Fibroblast of villous mesenchyme (primary cell): ENCODE measurements around the gene PLCXD3. TPM values are rescaled to one million over a fixed set of nuclear protein-coding genes. Genes with fewer than 3 reads are reported as not detected.

Source experiments
- DNase-seq: peaks from one replicate; pipeline ENCODE4 v3.0.0-alpha.2; 2010; ENCODE audit warnings: low read depth
- H3K4me3 ChIP-seq: 2 replicates; pipeline ENCODE4 v1.5.1; 2011; ENCODE audit warnings: low read depth, mild to moderate bottlenecking, low read length
- total RNA-seq: library from RNA; depleted of rRNA; stranded (reverse); fragments of >200 nt; gene quantifications from 2 replicates; pipeline ENCODE4 v1.2.3, GENCODE V29; 2012
- TF ChIP-seq, protein P1 (sequence below): IDR thresholded peaks from 2 replicates; pipeline ENCODE4 v1.5.1; 2012; ENCODE audit warnings: low read depth, mild to moderate bottlenecking, low read length; ENCODE audit not compliant: insufficient read depth

PLCXD3 gene
- total RNA-seq, 1 donor, result 0.43 TPM

DNA sequence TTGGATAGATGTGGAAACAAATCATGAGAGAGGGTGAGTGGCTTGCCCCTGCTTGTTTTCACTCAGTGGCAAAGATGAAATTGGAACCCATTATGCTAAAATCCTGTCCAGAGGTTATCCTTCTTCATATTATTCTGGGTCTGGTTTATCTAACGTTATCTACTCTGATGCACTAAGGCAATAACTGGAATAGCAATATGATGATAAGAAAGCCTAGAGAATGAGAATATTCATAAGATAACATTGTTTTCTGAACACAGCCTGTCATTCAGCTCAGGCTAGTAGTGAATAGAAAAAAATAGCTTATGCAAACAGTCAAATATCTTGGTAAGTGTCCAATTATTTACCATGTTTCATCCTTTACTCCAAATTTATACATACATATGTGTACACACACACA is 165.1 kb downstream of the PLCXD3 start:
- TF ChIP-seq, protein P1, sequence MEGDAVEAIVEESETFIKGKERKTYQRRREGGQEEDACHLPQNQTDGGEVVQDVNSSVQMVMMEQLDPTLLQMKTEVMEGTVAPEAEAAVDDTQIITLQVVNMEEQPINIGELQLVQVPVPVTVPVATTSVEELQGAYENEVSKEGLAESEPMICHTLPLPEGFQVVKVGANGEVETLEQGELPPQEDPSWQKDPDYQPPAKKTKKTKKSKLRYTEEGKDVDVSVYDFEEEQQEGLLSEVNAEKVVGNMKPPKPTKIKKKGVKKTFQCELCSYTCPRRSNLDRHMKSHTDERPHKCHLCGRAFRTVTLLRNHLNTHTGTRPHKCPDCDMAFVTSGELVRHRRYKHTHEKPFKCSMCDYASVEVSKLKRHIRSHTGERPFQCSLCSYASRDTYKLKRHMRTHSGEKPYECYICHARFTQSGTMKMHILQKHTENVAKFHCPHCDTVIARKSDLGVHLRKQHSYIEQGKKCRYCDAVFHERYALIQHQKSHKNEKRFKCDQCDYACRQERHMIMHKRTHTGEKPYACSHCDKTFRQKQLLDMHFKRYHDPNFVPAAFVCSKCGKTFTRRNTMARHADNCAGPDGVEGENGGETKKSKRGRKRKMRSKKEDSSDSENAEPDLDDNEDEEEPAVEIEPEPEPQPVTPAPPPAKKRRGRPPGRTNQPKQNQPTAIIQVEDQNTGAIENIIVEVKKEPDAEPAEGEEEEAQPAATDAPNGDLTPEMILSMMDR, result no peak
- DNase-seq, result no peak
- no peak overlapping the region for H3K4me3 ChIP-seq

DNA sequence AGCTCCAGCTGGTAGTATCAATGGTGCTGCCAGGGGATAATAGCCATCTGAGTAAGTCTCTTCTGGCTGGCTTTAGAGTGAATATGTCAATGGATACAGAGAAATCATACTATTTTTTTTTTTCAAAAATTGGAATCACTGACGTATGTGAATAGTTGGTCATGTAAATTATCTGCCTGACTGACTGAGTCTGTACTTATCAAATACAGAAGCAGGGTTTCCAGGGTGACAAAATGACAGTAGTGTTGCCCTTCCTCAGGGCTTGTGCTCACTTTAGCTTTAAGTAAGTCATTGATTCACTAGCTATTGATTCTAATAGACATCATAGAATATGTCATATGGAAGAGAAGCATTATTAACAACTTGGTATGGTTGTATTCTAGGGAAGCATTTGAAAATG is 171.1 kb downstream of the PLCXD3 start:
- DNase-seq, result no peak
- TF ChIP-seq, protein P1, result no peak
- no peak overlapping the region for H3K4me3 ChIP-seq

DNA sequence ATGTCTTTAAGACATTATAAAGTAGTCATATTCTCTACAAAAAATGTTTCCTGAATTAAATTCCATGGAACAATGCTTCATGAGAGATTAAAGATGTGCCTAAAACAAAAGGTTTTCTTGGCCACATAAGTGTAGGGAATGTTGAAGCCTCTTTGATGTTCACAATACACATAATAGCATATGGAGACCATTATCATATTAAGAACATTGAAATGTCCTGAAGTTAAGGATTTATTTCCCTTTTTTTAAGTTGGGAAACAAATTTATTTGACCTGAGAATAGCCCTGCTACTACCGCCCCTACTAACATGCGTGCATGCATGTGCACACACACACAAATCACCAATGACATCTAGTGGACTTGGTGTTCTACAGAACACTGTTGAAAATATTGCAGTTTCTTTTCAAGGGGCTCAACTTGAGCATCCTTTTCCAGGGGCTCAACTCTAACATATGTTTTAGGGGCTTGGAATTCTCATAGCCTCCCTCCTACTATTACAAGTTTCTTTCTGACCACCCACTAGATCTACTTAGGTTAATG is 172.2 kb downstream of the PLCXD3 start:
- no peak for DNase-seq
- H3K4me3 ChIP-seq, result no peak overlapping the region

DNA sequence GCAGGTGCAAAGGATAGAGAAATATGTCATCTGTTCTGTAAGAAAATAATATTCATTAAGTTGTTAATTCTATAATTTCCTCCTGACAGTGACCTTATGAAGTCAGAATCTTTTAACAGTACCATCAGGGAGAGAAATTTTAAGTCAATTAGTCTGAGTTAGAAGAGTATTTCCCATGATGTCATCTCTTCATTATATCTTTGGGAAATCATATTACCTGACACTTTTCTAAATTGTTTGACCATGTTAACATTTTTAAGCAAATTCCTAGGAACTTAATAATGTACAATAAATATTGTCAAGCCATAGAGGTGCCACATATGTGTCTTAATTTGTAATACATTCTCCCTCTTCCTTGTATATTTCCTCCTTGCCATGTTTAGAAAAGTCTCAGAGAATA is 172.7 kb downstream of the PLCXD3 start:
- no peak overlapping the region for H3K4me3 ChIP-seq
- DNase-seq, result no peak
- TF ChIP-seq, protein P1, result no peak

More for the DNA sequence above, 172.2 kb downstream of the PLCXD3 start:
- TF ChIP-seq, protein P1, result no peak

DNA sequence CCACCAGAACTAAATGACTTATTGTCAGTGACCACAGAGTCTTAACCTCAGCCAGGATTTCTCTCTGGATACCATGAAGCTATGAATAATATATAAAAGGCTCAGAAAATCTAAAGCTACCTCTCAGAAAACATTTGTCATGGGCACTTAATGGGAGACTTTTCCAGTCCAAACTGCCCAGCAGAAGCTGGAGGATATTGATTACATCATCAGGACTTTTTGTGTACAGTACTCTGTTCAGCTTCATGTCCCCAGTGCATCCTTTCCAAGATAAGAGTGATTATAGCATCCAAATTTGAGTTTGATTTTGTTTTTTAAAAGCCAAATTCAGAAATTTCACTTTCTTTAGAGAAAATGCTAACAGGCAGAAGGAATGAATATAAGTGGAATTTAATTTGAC is 173.2 kb downstream of the PLCXD3 start:
- H3K4me3 ChIP-seq, result no peak overlapping the region
- TF ChIP-seq, protein P1, result no peak
- DNase-seq, result no peak

DNA sequence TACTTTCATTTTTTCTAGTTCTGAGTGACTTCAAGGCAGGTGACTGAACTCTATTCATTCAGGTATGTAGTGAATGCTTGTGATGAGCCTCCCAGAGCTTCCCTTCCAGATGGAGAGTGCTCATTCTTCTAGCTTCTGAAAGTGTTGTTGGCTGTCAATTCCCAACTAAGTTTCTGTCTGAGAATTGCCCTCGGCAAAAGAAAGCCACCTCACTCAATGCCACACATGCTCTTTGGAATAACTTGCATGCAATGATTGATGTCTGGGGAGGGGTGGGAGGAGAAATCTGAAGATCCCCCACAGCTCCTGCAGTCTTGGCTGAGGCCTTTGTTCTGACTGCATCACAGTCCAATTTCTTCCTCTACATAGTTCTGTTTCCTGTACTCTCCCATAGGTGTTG is 173.9 kb downstream of the PLCXD3 start:
- H3K4me3 ChIP-seq, result no peak overlapping the region
- no peak for DNase-seq
- TF ChIP-seq, protein P1, result no peak

DNA sequence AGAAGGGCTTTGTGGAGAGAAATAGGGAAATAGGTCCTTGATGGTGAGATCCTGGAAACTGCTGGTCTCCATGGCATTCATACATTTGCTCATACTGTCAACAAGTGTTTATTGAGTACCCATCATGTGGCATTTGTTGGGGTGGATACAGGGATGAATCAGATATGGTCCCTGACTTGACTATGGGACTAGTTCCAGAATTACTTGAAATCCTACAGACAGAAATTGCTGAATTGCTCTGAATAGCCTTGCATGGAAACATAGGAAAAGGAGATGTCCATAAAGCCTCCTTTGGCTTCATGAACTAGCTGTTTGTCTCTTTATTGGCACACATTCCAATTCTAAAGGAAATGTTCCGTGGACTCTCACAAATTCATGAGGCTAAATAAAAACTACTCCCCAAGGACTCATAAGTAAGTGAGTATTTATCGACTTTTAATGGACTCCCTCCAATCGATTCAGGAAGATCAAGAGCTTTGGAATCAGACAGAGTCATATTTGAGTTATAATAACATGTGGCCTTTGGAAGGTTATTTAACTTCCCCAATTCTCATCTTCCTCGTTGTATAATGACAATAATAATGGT is 174.7 kb downstream of the PLCXD3 start:
- no peak overlapping the region for H3K4me3 ChIP-seq
- TF ChIP-seq, protein P1, result no peak
- DNase-seq, result no peak
